ENCODE measurements around the gene CSRNP3.

The CSRNP3 gene

GRCh38 chr2:165466386-165466785 is 3.1 kb upstream of the CSRNP3 start:
- no peak for TF ChIP-seq REST (IDR thresholded peaks at IDR 0.05; ENCODE audit: insufficient read depth in 1 of 2, low read depth in 2 of 2, low read length in 2 of 2)
- no peak for TF ChIP-seq FOXP2 (optimal IDR thresholded peaks at IDR 0.05; ENCODE audit: borderline replicate concordance, extremely low read depth, extremely low read length, insufficient read depth)
- TF ChIP-seq SIN3A (IDR thresholded peaks at IDR 0.05; ENCODE audit: borderline replicate concordance, insufficient read depth, low read length) = no peak
- no peak for TF ChIP-seq POLR2AphosphoS5 (IDR thresholded peaks at IDR 0.05; ENCODE audit: low read depth, low read length)
- TF ChIP-seq TAF1 (IDR thresholded peaks at IDR 0.05; ENCODE audit: borderline replicate concordance, insufficient read depth, low read length) = no peak

- TF ChIP-seq FOXP2 (optimal IDR thresholded peaks at IDR 0.05; ENCODE audit: borderline replicate concordance, extremely low read depth, extremely low read length, insufficient read depth) = no peak
- no peak for TF ChIP-seq POLR2AphosphoS5 (IDR thresholded peaks at IDR 0.05; ENCODE audit: low read depth, low read length)
- TF ChIP-seq REST (IDR thresholded peaks at IDR 0.05; ENCODE audit: insufficient read depth in 1 of 2, low read depth in 2 of 2, low read length in 2 of 2) = no peak
Observed at GRCh38 chr2:165467921-165468320, 1.6 kb upstream of the CSRNP3 start.

- no peak for TF ChIP-seq REST (IDR thresholded peaks at IDR 0.05; ENCODE audit: insufficient read depth in 1 of 2, low read depth in 2 of 2, low read length in 2 of 2)
- TF ChIP-seq SIN3A (IDR thresholded peaks at IDR 0.05; ENCODE audit: borderline replicate concordance, insufficient read depth, low read length) = no peak
- TF ChIP-seq FOXP2 (optimal IDR thresholded peaks at IDR 0.05; ENCODE audit: borderline replicate concordance, extremely low read depth, extremely low read length, insufficient read depth) = no peak
- TF ChIP-seq POLR2AphosphoS5 (IDR thresholded peaks at IDR 0.05; ENCODE audit: low read depth, low read length) = no peak
- TF ChIP-seq TAF1 (IDR thresholded peaks at IDR 0.05; ENCODE audit: borderline replicate concordance, insufficient read depth, low read length) = no peak
Observed at GRCh38 chr2:165470361-165470760, 863 bp downstream of the CSRNP3 start.

- no peak for TF ChIP-seq FOXP2 (optimal IDR thresholded peaks at IDR 0.05; ENCODE audit: borderline replicate concordance, extremely low read depth, extremely low read length, insufficient read depth)
- TF ChIP-seq TAF1 (IDR thresholded peaks at IDR 0.05; ENCODE audit: borderline replicate concordance, insufficient read depth, low read length) = no peak
- TF ChIP-seq REST (IDR thresholded peaks at IDR 0.05; ENCODE audit: insufficient read depth in 1 of 2, low read depth in 2 of 2, low read length in 2 of 2) = no peak
Observed at GRCh38 chr2:165471349-165471950, 2.0 kb downstream of the CSRNP3 start.

GRCh38 chr2:165472922-165473321 is 3.4 kb downstream of the CSRNP3 start:
- no peak for TF ChIP-seq REST (IDR thresholded peaks at IDR 0.05; ENCODE audit: insufficient read depth in 1 of 2, low read depth in 2 of 2, low read length in 2 of 2)
- TF ChIP-seq SIN3A (IDR thresholded peaks at IDR 0.05; ENCODE audit: borderline replicate concordance, insufficient read depth, low read length) = no peak
